Suprapubic skin (tissue), 3 donors: ENCODE data around the gene CYTH2.

Source experiments
- EP300 ChIP-seq: sonication (generic); formaldehyde crosslinking; IDR thresholded peaks from one replicate; pipeline ENCODE4 v1.6.1; 2017; ENCODE audit warnings: antibody characterized with exemption
- TF ChIP-seq, protein P1 (sequence below), 2 donors: fragments of 200-600 bp in 1 of 2; fragments of 450-650 bp in 1 of 2; sonication (generic) in 1 of 2; IDR thresholded peaks; one replicate each; pipeline ENCODE4 v1.5.1; 2016 to 2019; ENCODE audit warnings: antibody characterized with exemption in 2 of 2, mild to moderate bottlenecking in 1 of 2, moderate library complexity in 1 of 2

DNA sequence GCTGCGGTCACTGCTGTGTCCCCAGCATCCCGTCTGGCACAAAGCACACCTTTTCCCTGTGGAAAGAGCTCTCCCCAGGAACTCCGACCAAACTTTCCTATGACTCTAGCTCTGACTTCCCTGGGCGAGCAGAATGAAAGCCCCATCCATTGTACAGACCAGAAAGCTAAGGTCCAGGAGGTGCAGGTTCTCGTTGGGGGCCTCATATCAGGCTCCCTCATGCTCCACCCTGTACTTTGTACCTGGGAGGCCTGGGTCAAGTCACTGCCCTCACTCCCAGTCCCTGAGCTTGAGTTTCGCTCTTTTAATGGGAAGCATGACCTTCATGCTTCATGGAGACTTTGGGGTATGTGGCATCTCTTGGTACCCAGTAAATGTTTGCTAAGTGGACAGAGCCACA, 18.4 kb downstream of the CYTH2 start:
- TF ChIP-seq, protein P1, sequence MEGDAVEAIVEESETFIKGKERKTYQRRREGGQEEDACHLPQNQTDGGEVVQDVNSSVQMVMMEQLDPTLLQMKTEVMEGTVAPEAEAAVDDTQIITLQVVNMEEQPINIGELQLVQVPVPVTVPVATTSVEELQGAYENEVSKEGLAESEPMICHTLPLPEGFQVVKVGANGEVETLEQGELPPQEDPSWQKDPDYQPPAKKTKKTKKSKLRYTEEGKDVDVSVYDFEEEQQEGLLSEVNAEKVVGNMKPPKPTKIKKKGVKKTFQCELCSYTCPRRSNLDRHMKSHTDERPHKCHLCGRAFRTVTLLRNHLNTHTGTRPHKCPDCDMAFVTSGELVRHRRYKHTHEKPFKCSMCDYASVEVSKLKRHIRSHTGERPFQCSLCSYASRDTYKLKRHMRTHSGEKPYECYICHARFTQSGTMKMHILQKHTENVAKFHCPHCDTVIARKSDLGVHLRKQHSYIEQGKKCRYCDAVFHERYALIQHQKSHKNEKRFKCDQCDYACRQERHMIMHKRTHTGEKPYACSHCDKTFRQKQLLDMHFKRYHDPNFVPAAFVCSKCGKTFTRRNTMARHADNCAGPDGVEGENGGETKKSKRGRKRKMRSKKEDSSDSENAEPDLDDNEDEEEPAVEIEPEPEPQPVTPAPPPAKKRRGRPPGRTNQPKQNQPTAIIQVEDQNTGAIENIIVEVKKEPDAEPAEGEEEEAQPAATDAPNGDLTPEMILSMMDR (IDR thresholded peaks at IDR 0.05) = no peak
- no peak for TF ChIP-seq EP300
